Measurements from ENCODE around the gene PSMD1.
"Not testable (repeated sequence)": the region's sequence is repeated elsewhere in the genome, so short reads cannot be mapped to it uniquely, and the experiment has no call there.

PSMD1 gene

DNA sequence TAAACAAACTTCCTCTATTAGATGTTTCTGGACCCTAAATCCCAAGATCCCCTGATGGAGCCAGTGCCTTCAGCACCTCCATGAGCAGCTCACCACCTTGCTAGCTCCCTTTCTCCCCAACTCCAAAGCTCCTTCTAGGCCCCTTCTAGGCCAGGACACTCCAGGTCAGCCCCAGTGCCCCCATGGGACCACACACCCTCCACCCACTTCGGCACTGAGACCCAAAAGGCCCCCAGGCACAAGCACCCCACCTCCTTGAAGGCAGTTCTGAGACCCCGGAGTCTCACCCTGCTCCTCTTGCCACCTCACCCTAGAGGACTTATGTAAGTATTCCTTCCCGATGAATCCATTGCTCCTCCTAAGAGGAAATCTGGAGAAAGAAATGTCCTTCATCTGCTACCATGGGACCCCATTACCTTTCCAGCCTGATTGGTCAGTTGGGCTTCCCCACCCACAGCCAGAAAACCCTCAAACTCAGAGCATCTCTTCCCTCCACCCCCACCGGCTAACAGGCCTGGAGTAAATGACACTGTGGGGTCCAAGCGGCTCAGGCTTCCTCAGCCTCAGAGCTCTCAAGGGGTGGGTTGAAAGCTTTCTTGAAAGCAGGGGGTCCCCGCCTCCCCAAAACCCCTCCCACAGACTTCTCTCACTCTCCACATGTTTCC, 132.0 kb downstream of the PSMD1 start:
- DNase-seq = no peak

DNA sequence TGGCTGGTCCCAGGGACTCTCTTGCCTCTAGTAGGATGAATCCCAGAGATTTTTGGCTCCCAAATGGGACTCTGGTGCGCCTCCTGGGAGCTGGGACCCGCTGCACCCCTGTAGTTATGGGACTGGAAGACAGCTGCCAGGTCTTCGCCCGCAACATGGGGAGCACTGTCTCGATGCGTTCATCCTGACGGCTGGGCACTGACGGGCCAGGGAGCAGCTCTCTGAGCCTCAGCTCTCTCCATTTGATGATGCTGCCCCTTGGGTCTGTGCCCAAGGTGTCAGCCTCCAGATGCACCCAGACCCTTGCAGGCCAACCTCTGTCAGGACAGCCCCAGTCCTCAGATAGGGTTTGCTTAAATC, 132.5 kb downstream of the PSMD1 start:
- no peak for DNase-seq

DNA sequence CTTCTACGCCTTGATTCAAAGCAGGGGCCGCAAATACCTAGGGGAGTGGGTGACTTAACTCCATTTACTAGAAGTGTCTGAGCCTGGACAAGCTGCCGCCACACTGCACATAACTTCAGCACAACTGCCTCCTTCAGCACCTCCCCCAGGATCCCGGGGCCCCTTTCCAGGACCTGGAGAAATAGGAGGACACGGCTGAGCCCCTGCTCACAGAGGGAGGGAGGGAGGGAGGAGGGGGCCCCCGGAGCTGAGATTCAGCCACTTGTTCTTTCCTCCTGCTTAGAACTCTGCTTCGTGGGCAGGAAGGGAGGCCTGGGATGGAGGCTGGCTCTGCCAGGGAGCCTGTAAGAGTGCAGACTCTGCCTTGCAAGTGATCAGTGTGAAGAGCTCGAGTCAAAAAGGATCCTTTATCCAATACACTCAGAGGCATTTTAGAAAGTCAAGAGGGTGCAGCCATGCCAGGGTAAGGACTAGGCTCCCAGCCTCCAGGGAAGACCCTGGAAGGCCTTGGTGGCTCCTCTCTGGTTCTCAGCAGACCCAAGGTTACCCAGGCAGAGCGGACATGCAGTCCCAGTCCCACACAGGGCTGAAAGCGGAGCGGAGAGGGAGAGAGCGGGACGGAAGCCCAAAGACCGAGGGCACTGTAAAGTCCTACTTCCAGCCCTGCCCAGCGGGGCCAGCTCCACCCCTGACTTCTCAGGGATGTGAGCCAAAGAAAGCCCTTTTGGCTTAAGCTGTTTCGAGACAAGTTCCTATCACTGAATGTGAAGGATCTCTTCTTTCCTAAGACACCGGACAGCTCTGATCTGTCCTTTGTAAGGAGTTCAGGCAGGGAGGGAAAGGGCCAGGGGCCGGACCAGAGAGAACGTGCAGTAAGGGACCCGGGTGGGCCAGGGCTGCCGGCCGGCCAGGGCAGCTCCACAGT, 133.2 kb downstream of the PSMD1 start:
- no peak for DNase-seq

DNA sequence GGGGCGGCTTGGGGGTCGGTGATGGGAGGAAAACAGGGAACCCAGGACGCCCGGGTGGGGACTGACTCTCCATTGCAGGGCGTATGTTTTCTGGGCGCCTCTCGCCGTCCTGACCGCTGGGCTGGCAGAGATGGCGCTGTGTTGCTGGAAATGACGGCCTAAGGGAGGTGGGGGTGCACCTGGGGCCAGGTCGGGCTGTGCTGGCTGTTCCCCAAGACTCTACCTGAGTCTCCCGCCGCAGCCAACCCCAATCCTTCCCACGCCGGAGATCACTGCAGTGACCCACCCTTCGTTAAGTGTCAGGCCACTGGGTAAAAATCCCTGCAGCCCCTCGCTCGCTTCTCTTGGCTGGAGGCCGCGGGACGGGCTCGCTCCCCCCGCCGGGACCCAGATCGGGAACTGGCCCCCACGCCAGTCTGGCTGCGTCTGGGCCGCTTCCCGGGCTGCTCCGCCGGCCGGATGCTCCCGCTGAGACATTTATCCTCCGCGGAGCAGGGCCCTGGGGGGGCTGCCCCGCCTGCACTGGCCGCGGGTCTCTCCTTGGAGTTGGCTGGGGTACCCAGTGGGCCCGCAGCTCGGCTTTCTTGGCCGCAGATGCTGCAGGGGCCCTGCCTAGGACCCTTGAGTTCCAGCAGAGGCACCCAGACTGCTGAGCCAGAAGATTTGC, 134.0 kb downstream of the PSMD1 start:
- DNase-seq = no peak

DNA sequence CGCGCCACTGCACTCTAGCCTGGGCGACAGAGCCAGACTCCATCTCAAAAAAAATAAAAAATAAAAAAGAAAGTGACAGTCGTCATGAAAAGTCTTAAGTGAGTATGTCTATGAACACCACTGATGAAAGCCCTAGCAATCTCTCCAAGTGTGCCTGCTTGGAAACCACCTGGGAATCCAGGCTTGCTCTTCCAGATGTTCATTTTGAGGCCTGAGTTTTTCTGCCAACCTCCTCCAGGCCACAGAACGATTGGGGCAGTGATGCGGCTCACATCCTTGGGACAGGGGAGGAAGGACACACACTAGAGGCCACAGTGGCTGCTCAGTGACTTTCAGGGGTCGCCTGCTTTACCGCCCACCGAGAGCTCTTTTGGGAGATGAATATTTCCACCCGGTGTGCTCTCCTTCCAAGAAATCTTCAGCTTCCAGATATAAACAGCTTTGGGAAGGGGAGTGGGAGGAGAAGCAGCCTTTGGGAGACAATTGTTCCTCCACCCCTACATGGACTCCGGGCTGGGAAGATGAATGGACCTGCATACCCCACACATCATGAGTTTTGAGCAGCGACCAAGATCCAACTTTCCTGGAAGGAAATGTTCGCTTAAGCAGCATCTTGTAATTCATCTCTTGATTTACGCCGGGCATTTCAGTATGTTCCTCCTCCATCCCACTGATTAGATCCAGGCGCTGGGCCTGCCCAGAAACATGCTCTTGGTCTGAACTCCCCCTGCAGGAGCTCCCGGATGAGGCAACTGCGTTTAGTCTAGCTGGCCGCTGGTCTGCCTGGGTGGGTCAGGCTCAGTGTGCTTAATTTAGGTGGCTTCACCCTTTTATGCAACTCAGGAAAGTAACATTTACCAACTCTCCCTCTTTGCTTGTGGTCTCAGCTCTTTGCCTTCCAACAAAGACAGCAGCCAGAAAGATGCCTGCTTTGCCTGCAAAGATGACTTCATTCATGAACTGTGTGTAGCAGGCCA, 135.5 kb downstream of the PSMD1 start:
- DNase-seq = no peak

DNA sequence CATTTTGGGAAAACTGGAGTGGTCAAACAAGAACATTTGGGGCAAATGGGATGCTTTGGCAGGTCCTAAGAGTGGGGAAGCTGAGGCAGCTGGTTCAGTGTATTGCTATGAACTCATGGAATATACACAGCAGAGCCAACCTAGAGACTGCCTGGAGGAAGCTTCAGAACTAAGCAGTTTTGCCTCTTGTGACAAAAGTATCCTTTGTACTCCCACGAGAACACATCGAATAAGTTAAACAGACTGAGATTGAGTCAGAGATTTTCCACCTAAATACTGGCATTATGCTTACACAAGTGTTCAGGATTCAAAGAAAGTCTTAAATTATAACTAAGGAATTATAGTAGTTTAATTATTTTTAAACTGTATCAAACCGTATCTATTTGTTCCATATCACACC, 136.5 kb downstream of the PSMD1 start:
- no peak for DNase-seq

DNA sequence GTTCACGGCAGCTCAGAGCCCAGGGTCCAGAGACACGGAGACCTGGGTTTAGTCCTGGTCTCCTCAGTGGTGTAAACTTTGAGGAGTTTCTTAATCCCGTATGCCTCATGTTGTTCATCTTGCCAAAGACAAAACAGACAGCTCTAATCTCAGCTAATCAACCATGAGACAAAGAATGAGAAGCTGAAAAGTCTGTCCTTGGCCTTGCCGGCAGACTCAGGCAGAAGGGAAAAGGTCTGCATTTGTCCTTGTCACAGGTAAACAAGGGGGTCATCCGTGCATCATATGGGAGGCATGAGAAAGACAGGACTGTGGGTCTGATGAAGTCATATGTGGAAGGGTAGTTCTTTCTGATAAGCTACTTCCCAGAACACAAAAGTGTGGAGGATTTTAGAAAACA, 139.9 kb downstream of the PSMD1 start:
- DNase-seq = no peak

DNA sequence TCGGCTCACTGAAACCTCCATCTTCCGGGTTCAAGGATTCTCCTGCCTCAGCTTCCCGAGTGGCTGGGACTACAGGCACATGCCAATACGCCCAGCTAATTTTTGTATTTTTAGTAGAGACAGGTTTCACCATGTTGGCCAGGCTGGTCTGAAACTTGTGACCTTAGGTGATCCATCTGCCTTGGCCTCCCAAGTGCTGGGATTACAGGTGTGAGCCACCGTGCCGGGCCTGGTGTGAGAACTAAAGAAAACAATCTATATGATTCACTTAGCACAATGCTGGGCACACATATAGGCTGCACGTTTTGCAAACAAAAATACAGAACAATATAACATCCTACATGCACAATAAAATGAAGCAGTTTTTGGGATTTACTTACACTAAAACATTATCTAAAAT, 140.5 kb downstream of the PSMD1 start:
- not testable (repeated sequence) for DNase-seq

DNA sequence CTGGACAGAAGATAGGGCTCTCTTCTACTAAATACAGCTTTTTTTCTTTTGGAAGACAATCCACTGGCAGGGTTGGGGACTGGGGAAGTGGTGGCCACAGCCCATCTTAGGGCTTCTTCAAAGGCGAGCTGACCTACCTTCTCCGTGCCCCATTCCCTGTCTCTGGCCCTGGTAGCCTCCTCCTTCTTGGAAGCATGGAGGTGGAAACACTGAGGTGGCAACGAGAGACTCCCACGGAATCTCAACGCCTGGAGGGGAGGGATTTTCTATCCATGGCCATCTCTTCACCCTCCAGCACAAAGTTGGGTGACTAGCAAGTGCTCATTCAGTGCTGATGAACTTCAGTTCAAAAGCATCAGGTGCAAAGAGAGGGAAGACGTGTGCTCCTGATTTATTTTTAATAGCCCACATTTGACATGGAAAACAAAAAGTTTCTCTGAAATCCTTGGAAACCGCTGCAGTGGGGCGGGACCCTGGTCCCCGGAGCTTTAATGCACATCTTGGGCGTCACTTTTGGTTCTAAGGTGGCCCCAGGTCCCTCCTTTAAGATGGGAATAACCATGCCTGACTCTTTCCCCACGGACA, 141.1 kb downstream of the PSMD1 start:
- no peak for DNase-seq

DNA sequence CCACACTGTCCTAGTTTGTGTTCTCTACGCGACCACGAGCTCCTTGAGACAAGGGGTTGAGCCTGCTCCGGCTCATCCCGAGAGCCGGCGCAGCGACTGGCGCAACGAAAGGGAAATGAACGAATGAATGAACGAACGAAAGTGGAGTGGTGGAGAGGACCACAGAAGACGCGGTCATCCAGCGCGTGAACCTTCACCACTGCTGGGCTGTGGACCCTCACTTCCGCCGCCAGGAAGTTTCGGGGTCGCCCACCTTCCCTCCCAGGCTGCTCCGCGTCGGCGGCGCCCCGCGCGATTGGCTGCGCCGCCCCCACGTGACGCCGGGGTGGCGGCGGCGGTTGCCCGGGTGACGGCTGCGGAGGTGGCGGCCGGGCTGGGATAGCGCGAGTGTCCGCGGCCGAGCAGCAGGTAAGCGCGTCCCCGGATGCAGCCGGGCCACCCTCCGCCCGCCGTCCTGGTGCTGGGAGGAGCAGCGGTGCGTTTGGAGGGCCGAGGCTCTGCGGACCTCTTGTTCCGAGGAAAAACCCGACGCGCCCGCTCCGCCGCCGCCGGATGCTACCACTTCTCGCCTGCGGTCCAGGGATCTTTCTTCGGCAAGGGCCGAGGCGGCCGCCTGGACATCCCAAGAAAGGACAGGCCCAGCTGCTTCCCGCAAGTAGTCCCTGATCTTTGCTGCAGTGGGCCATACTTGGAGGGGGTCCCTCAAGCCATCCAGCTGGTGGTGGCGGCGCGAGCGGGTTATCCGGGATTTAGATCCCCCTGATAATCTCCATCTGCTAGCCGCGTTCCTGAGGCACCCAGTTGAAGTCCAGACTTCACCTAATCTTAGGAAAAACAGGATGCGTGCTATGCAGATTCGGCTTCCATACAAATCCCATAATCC, 141.9 kb downstream of the PSMD1 start, which contains the start of gene ARMC9:
TSS of gene ARMC9 (plus strand) at position 341 of the 883 bp plus-strand sequence. CDS start 7,608 bp downstream, outside the sequence.
- peak; percentile 54 for DNase-seq

DNA sequence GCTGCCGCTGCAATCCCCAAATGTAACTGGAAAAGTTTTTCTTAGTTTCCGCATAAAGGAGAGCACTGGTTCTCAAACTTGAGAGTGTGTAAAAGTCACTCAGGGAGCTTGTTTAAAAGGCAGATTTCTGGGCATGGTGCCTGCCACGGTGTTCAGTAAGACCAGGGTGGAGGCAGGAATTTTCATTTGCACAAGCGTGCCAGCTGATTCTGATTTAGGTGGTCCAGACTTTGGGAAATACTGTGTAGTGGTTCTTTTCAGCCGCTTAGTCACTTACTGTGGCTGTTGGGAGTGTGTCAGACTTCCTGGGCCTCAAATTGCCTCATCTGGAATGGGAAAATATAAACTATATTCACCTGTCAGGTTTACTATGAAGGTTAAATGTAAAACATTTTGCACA, 142.6 kb downstream of the PSMD1 start:
- no peak for DNase-seq

DNA sequence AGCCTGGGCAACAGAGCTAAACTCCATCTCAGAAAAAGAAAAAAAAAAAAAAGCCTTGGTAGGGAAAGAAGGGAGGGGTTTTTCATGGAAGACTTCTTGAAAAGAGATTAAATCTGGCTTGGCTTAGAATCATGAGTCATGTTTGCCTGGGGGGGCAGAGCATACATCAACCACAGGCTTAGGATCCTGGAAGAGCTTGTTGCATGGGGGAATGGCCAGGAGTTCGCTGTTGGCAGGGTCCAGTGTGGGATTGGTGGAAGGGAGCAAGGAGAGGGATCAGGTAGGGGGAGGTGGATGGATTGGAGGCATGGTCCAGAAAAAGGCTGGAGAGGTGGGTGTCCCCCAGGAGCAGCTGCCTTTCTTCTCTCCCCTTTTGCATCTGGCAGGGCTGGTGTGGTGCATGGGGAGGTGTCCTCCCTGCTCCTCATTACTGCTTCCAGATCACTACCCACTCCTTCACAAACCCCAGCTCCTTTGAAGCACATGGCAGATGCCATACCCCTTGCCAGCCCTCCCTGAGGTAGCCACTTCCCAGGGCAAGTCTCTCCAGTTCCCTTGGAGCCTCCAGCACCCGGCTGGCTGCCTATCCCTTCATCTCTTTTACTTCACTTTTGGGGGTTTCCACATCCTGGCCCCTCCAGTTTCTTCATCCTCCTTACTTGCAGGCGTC, 144.3 kb downstream of the PSMD1 start:
- no peak for DNase-seq

DNA sequence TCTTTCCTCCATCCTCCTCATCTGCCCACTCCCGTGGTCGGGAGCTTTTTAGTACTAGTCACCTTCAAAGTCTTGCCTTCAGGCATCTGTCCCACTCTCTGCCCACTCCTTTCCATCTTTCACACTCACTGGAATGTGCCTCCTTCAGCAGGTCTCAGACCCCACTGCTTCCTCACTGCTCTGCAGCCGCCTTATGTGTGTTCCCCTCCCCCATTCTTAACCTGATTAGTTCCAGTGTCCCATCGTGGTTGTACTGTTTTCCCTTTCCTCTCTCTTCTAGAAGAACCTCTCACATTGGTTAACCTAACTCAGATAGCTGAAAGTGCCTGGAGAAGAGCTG, 144.8 kb downstream of the PSMD1 start:
- no peak for DNase-seq

DNA sequence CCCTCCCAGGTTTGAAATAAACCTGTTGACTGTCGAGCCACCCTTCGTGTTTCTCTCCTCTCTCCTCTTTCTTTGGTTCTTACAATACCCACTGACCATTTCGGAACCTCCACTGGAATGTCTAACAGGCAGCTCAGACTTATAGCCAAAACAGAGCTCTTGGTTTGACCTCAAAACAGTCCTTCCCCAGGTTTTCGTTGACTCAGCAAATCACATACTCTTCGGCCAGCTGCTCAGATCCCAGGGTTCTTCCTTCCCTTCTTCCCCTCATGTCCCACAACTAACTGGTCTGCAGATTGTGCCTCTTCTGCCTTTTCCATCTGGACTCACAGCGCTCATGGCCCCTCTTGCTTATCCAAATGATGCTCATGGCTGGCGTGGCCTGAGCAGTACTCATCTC, 146.4 kb downstream of the PSMD1 start:
- DNase-seq = no peak

DNA sequence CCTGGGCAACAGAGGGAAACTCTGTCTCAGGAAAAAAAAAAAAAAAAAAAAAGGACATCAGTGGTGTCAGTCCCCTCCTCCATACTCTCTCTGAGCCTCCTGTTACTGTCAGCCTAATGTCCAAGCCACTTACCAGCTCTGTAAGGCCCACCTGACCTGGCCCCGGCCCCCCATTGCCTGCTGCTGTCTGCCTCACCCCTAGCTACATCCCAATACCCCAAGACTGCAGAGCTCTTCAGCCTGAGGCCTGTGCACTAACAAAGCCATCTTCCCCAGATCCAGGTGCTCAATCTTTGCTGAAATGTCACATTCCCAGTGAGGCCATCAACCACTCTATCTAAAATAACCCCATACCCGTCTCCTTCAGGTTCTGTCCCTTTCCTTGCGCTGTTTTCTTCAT, 147.5 kb downstream of the PSMD1 start:
- no peak for DNase-seq

DNA sequence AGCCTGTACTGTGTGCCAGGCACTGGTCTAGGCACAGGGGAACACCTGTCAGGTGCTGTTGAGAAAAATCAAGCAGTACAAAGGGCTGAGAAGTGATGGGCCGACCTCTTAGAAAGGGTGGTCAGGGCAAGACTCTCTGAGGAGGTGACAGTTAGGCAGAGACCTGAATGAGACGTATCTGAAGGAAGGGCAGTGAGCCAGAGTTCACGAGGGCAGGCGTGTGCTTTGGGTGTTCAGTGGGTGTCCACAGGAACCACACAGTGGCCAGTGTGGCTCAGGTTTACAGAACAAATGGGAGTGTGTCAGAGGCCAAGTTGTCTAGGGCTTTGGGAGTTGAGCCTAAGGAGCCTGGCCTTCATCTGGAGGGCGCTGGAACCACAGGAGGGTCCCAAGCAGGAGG, 147.9 kb downstream of the PSMD1 start:
- no peak for DNase-seq

DNA sequence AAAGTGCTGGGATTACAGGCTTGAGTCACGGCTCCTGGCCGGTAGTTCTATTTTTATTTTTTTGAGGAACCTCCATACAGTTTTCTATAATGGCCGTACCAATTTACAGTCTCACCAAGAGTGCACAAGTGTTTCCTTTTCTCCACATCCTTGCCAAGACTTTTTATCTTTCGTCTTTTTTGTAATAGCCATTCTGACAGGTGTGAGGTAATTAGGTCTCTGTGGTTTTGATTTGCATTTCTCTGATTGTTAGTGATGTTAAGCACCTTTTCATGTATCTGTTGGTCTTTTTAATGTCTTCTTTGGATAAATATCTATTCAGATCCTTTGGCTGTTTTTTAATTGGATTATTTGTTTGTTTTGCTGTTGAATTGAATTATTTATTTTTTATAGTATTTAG, 151.1 kb downstream of the PSMD1 start:
- DNase-seq = no peak

DNA sequence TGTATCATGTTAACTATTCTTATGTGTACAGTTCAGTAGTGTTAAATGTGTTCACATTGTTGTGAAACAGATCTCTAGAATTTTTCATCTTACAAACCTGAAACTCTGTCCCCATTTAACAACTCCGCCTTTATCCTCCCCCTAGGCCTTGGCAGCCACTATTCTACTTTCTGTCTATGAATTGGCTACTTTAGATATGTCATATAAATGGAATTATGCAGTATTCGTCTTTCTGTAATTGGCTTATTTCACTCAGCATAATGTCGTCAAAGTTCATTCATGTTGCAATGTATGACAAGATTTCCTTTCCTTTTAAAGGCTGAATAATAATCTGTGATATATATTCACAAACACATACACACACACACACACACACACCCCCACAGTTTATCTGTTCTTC, 154.1 kb downstream of the PSMD1 start:
- no peak for DNase-seq

DNA sequence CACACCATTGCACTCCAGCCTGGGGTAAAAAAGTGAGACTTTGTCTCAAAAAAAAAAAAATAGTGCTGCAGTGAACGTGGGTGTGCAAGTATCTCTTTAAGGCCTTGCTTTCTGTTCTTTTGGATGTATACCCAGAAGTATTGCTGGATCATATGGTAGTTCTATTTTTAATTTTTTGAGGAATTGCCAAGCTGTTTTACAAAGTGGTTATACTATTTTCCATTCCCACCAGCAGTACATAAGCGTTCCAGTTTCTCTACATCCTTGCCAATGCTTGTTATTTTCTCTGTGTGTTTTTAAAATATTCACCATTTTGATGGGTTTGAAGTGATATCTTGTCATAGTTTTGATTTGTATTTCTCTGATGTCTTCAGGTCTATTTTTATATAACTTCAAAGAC, 154.8 kb downstream of the PSMD1 start:
- DNase-seq = no peak

DNA sequence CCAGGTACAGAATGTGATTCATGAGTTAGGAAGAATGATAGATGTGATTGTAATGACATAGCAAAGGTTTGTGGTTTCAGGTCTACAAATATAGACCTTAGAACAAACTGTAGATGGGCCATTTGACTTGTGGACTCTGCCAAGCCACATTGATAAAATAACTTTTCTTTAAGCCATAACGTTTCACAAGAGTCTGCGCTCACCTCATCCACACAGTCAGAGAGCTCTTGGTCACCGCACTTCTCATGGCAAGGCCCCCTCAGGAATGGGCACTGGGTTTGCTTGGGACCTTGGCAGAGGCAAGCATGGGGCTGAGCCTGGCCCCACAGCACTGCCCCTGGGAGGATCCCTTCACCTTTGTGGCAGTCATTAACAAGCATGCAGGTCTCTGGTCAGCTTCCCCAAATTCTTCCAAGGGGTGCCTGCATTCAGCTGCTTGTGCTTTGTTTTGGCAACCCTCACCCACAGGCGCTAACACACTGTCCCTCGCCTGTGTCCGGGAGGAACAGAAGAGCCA, 155.7 kb downstream of the PSMD1 start:
- no peak for DNase-seq
